Fibroblast of villous mesenchyme (primary cell): ENCODE data around the gene ELOVL2. TPM values are rescaled to one million over a fixed set of nuclear protein-coding genes. Genes with fewer than 3 reads are reported as not detected.
"Not testable (repeated sequence)": the region's sequence is repeated elsewhere in the genome, so short reads cannot be mapped to it uniquely, and the experiment has no call there.

Source experiments
- DNase-seq: peaks from one replicate; pipeline ENCODE4 v3.0.0-alpha.2; 2010; ENCODE audit warnings: low read depth
- H3K4me3 ChIP-seq: 2 replicates; pipeline ENCODE4 v1.5.1; 2011; ENCODE audit warnings: low read depth, mild to moderate bottlenecking, low read length
- CTCF ChIP-seq: IDR thresholded peaks from 2 replicates; pipeline ENCODE4 v1.5.1; 2012; ENCODE audit warnings: low read depth, mild to moderate bottlenecking, low read length; ENCODE audit not compliant: insufficient read depth
- total RNA-seq: library from RNA; depleted of rRNA; stranded (reverse); fragments of >200 nt; gene quantifications from 2 replicates; pipeline ENCODE4 v1.2.3, GENCODE V29; 2012

Gene ELOVL2
- total RNA-seq, 1 donor = 2.6 TPM

GRCh38 chr6:11008821-11009220 is 35.3 kb downstream of the ELOVL2 start:
- H3K4me3 ChIP-seq = no peak overlapping the region
- TF ChIP-seq CTCF = no peak
- peak; percentile 86 for DNase-seq

GRCh38 chr6:11007715-11008608 is 36.1 kb downstream of the ELOVL2 start:
- TF ChIP-seq CTCF = no peak
- peak; percentile 73 for DNase-seq
- H3K4me3 ChIP-seq = no peak overlapping the region

- DNase-seq = no peak
- TF ChIP-seq CTCF = no peak
- no peak overlapping the region for H3K4me3 ChIP-seq
Measured at GRCh38 chr6:11006061-11006460, 38.0 kb downstream of the ELOVL2 start.

DNA sequence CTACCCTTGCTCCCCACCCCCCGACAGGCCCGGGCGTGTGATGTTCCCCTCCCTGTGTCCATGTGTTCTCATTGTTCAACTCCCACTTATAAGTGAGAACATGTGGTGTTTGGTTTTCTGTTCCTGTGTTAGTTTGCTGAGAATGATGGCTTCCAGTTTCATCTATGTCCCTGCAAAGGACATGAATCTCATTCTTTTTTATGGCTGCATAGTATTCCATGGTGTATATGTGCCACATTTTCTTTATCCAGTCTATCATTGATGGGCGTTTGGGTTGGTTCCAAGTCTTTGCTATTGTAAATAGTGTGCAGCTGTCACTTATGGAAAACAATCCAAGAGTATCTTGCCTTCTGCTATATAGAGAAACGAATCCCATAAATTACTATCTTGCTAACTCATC is 40.8 kb downstream of the ELOVL2 start:
- not testable (repeated sequence) for DNase-seq

GRCh38 chr6:11002176-11002575 is 41.9 kb downstream of the ELOVL2 start:
- DNase-seq = no peak
- no peak for TF ChIP-seq CTCF
- no peak overlapping the region for H3K4me3 ChIP-seq

More for the DNA sequence above, 40.8 kb downstream of the ELOVL2 start:
- not testable (repeated sequence) for H3K4me3 ChIP-seq

DNA sequence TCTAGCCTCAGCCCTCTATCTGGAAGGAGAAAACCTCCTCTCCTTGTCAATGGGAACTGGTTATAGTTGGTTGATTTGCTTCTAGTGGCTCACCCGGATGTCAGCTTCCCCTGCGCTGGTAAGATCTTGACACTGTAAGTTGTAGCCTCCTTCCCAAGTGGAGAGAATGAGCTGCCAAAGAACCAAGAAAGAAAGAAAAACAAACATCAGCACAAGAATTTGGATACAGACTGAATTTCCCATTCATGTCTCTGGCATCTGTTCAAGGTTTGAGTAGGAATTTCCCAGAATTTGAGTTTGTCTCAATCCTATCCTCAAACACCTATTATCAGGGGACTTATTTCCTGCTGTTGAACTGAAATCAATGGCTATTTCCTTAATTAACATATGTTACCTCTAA is 44.1 kb downstream of the ELOVL2 start:
- no peak for DNase-seq
- TF ChIP-seq CTCF = no peak

GRCh38 chr6:10995114-10995707 is 48.9 kb downstream of the ELOVL2 start:
- TF ChIP-seq CTCF = no peak
- DNase-seq = no peak
- no peak overlapping the region for H3K4me3 ChIP-seq

More for the DNA sequence above, 44.1 kb downstream of the ELOVL2 start:
- H3K4me3 ChIP-seq = no peak overlapping the region
